HG03442 (cell line): ENCODE measurements around the gene PARP9.

Experiments
- ATAC-seq: cut with Tn5 transposase; IDR thresholded peaks from one replicate; pipeline ENCODE4 v1.9.1; 2021; ENCODE audit warnings: mild to moderate bottlenecking, moderate library complexity; ENCODE audit not compliant: unreplicated experiment

Gene PARP9

GRCh38 chr3:122564155-122564912 lies at the start of gene PARP9, which contains the start of gene DTX3L:
Gene PARP9 (minus strand): TSS chr3:122564300. CDS start chr3:122559620, 4,680 bp downstream.
Gene DTX3L (plus strand): TSS chr3:122564338. CDS start chr3:122564427, 89 bp downstream.
- ATAC-seq, result peak; percentile 69

GRCh38 chr3:122612696-122613095 lies 48.6 kb upstream of the PARP9 start:
- no peak for ATAC-seq

- ATAC-seq, result peak; percentile 93
These were observed 45.9 kb upstream of the PARP9 start for GRCh38 chr3:122609798-122610559.

DNA sequence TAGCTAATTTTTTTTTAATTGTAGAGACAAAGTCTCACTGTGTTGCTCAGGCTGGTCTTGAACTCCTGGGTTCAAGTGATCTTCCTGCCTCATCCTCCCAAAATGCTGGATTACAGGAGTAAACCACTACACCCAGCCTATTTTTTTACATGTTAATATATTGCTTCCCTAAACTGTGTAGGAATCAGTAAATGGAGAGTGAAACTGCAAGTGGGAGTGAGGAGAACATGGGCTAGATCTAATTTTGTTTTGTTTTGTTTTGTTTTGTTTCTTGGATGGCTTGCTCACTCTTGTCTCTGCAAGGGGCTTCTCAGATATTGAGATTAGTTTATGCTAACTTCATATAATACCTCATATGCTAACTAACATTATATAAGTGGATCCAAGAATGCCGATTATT lies 44.8 kb upstream of the PARP9 start:
- no peak for ATAC-seq

DNA sequence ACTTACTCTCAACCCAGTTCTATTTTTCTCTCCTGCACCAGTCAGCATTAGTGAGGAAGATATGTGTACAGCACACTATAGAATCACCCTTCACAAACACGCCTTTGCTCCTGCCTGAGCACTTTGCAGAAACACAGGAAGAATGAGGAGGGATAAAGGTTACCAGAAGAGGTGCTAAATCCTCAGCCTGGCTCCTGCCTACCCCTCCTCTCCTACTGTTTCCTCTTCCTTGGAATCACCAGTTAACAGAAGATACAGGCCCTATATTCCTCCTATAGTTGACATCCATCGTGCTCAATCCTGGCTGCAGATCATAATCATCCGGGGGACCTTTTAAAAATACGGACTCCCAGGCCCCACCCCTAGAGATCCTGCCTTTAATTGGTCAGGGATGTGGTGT lies 42.2 kb upstream of the PARP9 start:
- no peak for ATAC-seq

- ATAC-seq, result no peak
These were observed 39.0 kb upstream of the PARP9 start for GRCh38 chr3:122603056-122603455.

DNA sequence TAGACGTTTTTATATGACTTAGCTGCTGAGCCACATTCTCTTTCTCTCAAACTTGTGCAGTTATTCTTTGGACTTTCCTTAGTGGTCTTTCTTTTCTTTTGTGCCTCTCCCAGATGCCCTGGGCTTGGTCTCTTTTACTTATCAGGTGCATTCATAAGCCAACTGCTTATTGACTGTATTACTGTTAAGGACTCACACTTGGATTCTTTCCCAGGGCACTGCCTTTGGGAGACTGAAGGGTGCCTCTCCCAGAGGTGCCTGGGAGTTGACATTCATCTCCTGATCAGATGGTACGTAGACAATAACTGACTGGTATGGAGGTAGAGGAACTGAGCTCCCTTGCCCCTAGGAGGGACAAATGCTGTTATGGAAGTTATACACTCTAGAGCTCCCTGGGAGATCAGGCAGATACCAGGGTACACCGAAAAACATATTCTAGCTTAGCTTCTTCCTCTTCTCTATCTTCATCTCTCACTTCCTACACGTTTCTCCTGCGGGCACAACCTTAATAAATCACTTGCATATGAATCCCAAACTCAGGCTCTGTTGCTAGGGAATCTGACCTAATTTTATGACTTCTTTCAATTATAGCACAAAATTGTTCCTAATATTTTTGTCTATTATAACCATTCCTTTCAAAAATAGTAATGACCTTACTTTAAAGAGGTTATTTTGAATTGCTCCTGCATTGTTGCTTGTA lies 38.1 kb upstream of the PARP9 start:
- no peak for ATAC-seq

- ATAC-seq, result no peak
These were observed 34.5 kb upstream of the PARP9 start for GRCh38 chr3:122598556-122598955.

- no peak for ATAC-seq
These were observed 34.1 kb upstream of the PARP9 start for GRCh38 chr3:122598151-122598550.

- ATAC-seq, result no peak
These were observed 29.9 kb upstream of the PARP9 start for GRCh38 chr3:122594025-122594424.

DNA sequence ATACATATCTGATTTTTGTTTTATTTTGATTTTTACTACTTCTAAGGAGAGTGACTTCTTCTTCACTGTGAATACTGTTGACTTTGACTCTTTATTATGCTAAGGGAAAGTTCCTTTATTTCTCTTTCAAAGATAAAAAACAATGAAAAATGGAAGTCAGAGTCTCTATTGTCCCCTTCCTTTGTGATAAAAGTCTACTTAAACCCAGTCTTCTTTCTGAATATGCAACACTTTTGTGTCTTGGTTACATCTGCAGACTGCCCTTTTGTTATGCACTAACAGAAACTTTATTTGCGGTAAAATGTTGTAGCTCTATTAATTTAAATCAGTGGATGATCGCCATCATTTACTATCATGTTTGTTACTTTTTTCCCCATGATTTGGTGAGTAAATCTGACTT lies 26.5 kb upstream of the PARP9 start:
- no peak for ATAC-seq

- peak; percentile 60 for ATAC-seq
These were observed 25.2 kb upstream of the PARP9 start for GRCh38 chr3:122589297-122589696.

DNA sequence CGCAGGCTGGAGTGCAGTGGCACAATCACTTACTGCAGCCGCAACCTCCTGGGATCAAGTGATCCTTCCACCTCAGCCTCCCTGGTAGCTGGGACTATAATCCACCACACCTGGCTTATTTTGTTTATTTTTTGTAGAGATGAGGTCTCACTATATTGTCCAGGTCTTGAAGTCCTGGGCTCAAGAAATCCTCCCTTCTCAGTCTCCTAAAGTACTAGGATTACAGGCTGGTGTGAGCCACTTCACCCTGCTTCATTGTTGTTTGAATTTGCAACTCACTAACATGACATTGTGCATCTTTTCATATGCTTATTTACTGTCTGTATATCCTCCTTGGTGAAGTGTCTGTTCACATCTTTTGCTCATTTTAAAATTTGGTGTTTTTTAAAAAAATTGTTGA lies 23.5 kb upstream of the PARP9 start:
- ATAC-seq, result no peak

GRCh38 chr3:122586773-122587485 lies 22.8 kb upstream of the PARP9 start:
- no peak for ATAC-seq

DNA sequence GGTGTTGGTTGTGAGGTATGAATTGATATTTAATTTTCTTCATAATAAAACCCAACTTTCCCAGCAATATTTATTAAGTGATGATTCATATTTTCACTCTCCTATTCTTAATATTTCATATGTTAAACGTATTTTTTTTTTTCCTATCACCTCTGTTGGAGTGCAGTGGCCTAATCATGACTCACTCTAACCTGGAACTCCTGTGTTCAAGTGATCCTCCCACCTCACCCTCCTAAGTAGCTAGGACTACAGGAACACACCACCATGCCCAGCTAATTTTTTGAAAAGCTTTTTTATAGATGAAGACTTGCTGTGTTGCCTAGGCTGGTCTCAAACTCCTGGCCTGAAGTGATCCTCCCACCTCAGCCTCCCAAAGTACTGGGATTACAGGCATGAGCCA lies 22.0 kb upstream of the PARP9 start:
- ATAC-seq, result no peak

GRCh38 chr3:122582390-122582789 lies 18.3 kb upstream of the PARP9 start:
- ATAC-seq, result no peak

GRCh38 chr3:122581622-122582021 lies 17.5 kb upstream of the PARP9 start:
- ATAC-seq, result no peak

DNA sequence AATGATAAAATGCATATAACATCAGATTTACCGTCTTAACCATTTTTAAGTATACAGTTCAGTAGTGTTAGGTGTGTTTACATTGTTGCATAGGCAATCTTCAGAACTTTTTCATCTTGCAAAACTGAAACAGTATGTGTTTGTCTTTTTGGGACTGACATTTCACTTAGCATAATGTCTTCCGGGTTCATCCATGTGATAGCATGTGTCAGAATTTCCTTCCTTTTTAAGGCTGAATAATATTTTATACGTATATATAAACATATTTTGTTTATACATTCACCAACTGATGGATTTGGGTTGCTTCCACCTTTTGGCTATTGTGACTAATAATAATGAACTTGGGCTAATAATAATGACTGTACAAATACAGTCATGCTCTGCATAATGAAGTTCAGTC lies 16.4 kb upstream of the PARP9 start:
- ATAC-seq, result no peak

DNA sequence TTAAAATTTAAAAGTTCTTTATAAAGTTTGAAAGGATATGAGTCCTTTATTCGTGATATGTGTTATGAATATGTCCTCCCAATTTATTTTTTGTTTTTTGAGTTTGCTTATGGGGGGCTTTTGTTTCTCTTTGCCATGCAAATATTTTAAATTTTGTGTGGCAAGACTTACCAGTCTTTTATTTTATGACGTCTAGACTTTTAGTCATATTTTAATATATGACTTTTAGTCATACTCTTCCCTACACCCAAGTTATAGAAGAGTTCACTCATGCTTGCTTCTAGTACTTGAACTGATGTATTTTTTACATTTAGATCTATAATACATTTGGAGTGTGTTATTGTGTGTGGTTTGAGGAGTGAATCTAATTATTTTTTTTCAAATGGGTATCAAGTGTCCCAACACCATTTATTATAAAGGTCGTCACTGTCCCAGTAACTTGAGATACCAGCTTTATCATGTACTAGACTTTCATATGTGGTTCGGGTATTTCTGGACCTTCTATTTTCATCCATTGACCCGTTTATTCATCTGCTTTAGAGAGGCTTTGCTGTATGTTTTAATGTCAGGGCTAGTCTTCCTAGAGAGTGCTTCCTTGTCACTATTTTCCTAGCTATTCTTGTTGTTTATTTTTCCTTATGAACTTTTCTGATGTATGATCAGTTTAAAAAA lies 14.1 kb upstream of the PARP9 start:
- no peak for ATAC-seq

DNA sequence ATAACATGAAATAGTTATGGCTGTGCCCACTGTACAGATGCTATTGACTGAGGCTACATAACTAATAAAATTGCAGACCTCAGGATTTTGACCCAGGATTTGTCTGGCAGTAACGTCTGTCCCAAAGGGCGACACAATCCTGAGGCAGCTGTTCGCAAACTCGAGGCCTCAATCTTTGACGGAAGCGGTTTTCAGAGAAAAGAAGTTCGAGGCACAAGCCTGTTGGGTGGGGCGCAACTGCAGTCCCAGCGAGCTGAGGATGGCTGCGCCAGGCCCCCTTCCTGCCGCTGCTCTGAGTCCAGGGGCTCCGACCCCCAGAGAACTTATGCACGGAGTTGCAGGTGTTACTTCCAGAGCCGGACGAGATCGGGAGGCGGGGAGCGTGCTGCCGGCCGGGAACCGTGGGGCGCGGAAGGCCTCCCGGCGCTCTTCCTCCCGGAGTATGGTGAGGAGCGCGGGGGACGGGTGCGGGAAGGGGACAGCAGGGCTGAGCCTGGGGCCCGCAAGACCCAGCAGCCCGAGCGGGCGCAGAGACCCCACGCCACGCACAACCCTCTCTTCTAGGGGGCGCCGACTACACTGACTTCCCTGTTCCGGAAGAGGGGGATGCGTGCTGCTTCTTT lies 13.4 kb upstream of the PARP9 start, which contains the start of gene PARP15:
PARP15 (plus strand) TSS at position 242 of the 623 bp plus-strand sequence; CDS start at position 260, 18 bp downstream.
- no peak for ATAC-seq
